ENCODE measurements around the gene TRIM41.

Gene TRIM41

DNA sequence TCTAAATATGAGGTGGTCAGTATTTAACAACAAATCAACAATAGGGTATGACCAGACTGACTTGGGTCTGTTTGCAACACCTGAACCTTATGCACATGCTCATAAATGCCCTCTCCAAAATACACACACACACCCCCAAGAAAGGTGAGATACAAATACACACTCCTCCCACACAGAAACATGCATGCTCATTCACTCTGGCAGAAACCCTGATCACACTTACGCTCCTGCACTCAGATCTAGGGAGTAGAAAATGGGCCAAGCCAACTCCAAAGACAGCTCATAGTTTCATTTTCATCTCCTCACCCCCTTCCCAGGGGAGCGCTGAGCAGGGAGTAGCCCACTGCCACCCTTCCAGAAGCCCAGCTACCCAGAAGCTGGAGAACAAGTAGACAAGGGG, 29.4 kb upstream of the TRIM41 start:
- DNase-seq: no peak
- H3K36me3 ChIP-seq (ENCODE audit: control insufficient read depth, insufficient read depth, low read length): no peaks in the 10 kb centered on the region
- H3K4me3 ChIP-seq (ENCODE audit: insufficient read depth, low read depth, low read length, poor library complexity, severe bottlenecking): no peak overlapping the region
- no peaks in the 10 kb centered on the region for H3K27me3 ChIP-seq (replicated peaks; ENCODE audit: control insufficient read depth, insufficient read depth, low read length, poor library complexity, severe bottlenecking)
- H3K9me3 ChIP-seq (ENCODE audit: control insufficient read depth, low read length): no peaks in the 10 kb centered on the region
- H3K4me1 ChIP-seq (ENCODE audit: control insufficient read depth, insufficient read depth, low read length, poor library complexity, severe bottlenecking): peaks cover 10% of the 10 kb centered on the region
- H3K27ac ChIP-seq (ENCODE audit: insufficient read depth, low read length, poor library complexity, severe bottlenecking): no peak overlapping the region

DNA sequence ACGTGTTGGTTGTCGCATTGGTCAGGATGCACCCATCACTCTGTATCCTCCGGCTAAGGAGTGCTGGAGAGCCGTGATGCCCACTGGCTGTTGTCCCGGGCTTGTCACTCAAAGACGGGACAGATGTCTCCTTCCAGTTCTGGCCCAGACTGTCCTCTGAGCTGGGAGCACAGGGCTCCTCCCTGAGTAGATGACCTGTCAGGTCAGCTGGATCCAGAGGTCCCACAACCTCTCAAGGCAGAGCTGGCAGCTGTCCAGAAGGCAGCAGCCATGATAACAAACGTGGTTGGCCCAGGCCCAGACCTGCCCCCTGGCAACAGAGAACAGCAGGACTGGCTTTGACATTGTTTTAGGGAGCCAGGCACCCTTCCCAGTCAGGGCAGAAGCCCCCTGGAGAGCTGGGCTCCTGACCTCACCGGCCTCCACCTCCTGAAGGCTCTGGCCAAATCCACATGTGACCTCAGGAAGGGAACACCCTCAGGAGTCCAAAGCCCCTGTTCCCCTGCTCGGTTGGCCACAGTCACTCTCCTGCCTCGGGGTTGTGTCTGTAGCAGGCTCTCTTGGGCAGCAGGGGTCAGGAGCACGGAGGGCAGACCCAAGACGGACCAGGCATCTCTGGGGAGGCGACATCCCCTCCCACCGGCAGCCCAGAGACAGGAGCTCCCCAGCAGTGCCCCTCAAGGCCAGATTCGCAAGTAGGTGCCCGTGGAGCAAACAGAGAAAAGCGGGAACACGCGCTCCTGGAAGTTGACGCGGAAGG, 28.4 kb upstream of the TRIM41 start:
- Histone ChIP-seq H3K27me3 (replicated peaks; ENCODE audit: control insufficient read depth, insufficient read depth, low read length, poor library complexity, severe bottlenecking) (no peaks in the 10 kb centered on the region), H3K27ac (ENCODE audit: insufficient read depth, low read length, poor library complexity, severe bottlenecking) (no peak overlapping the region), H3K36me3 (ENCODE audit: control insufficient read depth, insufficient read depth, low read length) (no peaks in the 10 kb centered on the region), H3K4me3 (ENCODE audit: insufficient read depth, low read depth, low read length, poor library complexity, severe bottlenecking) (no peak overlapping the region), H3K4me1 (ENCODE audit: control insufficient read depth, insufficient read depth, low read length, poor library complexity, severe bottlenecking) (peaks cover 10% of the 10 kb centered on the region), H3K9me3 (ENCODE audit: control insufficient read depth, low read length) (no peaks in the 10 kb centered on the region)
- no peak for DNase-seq

DNA sequence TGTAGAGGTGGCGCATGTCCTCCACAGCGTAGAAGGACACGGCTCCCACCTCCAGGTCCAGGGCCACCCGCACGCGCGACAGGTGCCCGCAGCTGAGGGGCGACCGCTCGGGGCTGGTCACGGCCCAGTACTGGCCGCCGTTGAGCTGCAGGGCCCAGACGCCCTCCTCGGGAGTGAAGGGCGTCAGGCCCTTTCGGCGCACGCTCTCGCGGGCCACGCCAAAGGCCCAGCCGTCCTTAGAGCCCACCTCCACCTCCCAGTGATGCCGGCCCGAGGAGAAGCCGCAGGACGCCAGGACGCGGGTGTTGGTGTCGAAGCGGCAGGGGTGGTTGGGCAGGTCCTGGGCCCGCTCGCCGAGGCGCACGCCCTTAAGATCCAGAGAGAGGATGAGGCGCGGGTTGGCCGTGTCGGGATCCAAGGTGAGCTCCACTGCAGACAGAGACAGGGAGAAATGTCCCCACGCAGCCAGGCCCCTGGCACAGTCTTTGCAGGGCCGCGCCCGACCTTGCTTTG, 27.8 kb upstream of the TRIM41 start:
- no peaks in the 10 kb centered on the region for H3K9me3 ChIP-seq (ENCODE audit: control insufficient read depth, low read length)
- no peak overlapping the region for H3K4me3 ChIP-seq (ENCODE audit: insufficient read depth, low read depth, low read length, poor library complexity, severe bottlenecking)
- no peaks in the 10 kb centered on the region for H3K27me3 ChIP-seq (replicated peaks; ENCODE audit: control insufficient read depth, insufficient read depth, low read length, poor library complexity, severe bottlenecking)
- H3K36me3 ChIP-seq (ENCODE audit: control insufficient read depth, insufficient read depth, low read length): no peaks in the 10 kb centered on the region
- H3K4me1 ChIP-seq (ENCODE audit: control insufficient read depth, insufficient read depth, low read length, poor library complexity, severe bottlenecking): peaks cover 10% of the 10 kb centered on the region
- DNase-seq: no peak
- no peak overlapping the region for H3K27ac ChIP-seq (ENCODE audit: insufficient read depth, low read length, poor library complexity, severe bottlenecking)

DNA sequence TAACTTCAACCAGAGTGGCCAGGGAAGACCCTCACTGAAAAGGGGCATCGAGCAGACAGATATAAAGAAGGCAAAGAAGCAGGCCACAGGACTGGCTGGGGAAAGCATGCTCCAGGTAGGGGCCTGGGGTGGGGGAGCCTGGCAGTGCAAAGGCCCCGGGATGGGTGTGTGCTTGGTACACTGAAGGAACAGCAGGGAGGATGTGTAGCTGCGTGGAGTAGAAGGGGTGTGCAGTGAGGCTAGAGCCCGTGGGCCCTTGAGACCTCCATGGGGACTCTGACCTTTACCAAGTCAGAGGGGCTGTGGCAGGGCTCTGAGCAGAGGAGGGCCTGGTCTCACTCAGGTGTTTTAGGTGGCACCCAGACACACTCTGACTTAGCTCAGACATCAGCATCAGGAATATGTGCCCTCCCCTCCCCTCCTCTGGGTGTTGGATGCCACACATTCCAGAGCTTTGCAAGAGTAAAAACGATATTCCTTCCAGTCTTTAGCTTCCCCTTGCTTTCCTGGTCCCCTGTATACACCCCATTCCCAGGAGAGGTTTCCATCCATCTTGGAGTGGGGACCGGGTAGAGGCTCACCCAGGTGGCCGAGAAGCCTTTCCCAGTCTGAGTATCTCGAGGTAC, 25.6 kb upstream of the TRIM41 start:
- Histone ChIP-seq H3K4me3 (ENCODE audit: insufficient read depth, low read depth, low read length, poor library complexity, severe bottlenecking) (no peak overlapping the region), H3K9me3 (ENCODE audit: control insufficient read depth, low read length) (no peaks in the 10 kb centered on the region), H3K36me3 (ENCODE audit: control insufficient read depth, insufficient read depth, low read length) (no peaks in the 10 kb centered on the region), H3K4me1 (ENCODE audit: control insufficient read depth, insufficient read depth, low read length, poor library complexity, severe bottlenecking) (peaks cover 1% of the 10 kb centered on the region), H3K27me3 (replicated peaks; ENCODE audit: control insufficient read depth, insufficient read depth, low read length, poor library complexity, severe bottlenecking) (no peaks in the 10 kb centered on the region), H3K27ac (ENCODE audit: insufficient read depth, low read length, poor library complexity, severe bottlenecking) (no peak overlapping the region)
- DNase-seq: no peak

DNA sequence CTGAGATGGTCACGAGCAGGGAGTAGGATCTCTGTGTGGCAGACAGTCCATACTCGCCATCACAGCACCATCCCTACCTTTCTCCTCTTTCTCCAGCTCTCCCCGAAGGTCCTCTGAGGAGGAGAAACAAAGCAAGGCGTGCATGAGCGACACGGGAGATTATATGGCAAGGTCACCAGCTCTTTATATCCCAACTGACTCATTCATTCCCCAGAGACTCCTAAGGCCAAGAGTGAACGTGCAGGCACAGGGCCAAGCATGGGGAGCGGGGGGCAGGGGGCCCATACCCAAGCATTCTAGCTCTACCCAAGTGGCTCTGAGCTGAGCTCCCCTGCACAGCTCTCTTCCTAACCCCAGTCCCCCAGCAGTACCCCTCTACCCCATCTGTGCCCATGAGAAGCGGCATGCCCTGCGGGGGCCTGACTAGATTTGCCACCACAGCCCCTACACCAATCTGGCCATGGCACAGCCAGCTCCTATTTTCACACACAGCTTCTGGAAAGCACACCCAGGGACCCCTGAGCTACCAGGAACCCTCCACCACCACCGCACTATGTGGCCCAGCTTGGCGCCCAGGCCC, 24.9 kb upstream of the TRIM41 start:
- Histone ChIP-seq H3K4me3 (ENCODE audit: insufficient read depth, low read depth, low read length, poor library complexity, severe bottlenecking) (no peak overlapping the region), H3K4me1 (ENCODE audit: control insufficient read depth, insufficient read depth, low read length, poor library complexity, severe bottlenecking) (no peaks in the 10 kb centered on the region), H3K36me3 (ENCODE audit: control insufficient read depth, insufficient read depth, low read length) (no peaks in the 10 kb centered on the region), H3K27ac (ENCODE audit: insufficient read depth, low read length, poor library complexity, severe bottlenecking) (no peak overlapping the region), H3K9me3 (ENCODE audit: control insufficient read depth, low read length) (no peaks in the 10 kb centered on the region), H3K27me3 (replicated peaks; ENCODE audit: control insufficient read depth, insufficient read depth, low read length, poor library complexity, severe bottlenecking) (no peaks in the 10 kb centered on the region)
- no peak for DNase-seq

DNA sequence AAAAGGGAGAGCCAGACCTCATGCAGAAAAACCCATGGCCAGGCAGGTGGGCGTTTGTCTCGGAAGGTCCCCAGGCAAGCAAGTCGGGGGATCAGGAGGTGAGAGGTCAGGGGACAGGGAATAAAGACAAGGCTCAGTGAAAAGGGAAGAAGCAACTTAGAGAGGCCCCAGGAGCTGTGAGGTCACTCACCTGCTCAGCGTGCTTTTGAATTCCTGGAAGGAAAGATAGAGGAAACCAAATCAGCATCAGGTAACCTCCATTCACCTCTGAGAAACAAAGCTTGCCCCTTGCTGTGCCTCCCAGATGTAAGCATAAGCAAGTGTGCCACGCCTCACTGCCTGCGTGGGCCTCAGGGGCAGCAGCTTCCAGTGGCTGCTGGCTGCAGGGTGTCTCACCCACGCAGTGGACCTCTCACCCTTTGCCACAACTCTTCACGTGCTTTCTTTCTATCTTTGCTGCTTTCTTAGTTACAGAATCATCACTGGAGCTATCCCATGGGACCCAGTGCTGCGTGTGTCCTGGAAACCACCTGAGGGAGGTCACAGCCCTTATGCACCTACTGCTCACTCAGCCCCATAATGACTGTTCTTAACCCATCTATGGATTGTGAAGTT, 24.1 kb upstream of the TRIM41 start:
- Histone ChIP-seq H3K4me3 (ENCODE audit: insufficient read depth, low read depth, low read length, poor library complexity, severe bottlenecking) (no peak overlapping the region), H3K27ac (ENCODE audit: insufficient read depth, low read length, poor library complexity, severe bottlenecking) (no peak overlapping the region), H3K27me3 (replicated peaks; ENCODE audit: control insufficient read depth, insufficient read depth, low read length, poor library complexity, severe bottlenecking) (no peaks in the 10 kb centered on the region), H3K9me3 (ENCODE audit: control insufficient read depth, low read length) (no peaks in the 10 kb centered on the region), H3K36me3 (ENCODE audit: control insufficient read depth, insufficient read depth, low read length) (no peaks in the 10 kb centered on the region), H3K4me1 (ENCODE audit: control insufficient read depth, insufficient read depth, low read length, poor library complexity, severe bottlenecking) (peaks cover 5% of the 10 kb centered on the region)
- no peak for DNase-seq

DNA sequence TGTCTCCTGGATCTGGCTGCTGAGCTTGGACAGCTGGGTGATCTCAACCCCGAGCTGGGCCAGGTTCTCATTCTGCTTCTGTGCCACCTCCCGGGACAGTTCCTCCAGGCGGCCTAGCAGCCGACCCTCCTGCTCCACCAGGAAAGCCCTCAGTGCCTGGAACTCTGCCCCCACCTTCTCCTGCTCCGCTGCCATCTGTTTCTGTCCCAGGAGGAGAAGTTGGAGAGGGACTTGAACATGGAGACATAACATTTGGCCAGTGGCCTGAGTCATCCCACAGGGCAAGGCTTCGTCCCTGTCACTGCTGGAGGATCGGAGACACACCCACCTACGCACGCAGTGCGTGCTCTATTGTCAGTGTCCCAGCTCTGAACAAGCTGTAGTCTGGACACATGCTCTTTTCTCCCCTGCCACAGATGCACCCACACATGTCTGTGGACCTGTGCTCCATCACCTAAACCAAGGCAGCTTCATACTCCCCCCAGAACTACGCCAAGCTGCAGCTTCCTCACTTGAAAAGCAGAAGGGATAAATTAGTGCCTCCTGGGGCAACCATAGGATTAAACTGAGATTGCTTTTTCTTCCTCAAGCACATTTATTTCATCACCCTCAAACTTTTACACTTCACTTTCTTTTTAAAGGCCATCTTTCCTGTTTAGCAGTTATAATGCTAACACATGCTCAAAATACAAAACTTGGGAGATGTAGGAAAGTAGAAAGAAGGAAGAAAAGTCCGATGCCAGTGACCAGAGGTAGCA, 23.0 kb upstream of the TRIM41 start:
- Histone ChIP-seq H3K4me1 (ENCODE audit: control insufficient read depth, insufficient read depth, low read length, poor library complexity, severe bottlenecking) (peaks cover 10% of the 10 kb centered on the region), H3K36me3 (ENCODE audit: control insufficient read depth, insufficient read depth, low read length) (no peaks in the 10 kb centered on the region), H3K9me3 (ENCODE audit: control insufficient read depth, low read length) (no peaks in the 10 kb centered on the region), H3K27ac (ENCODE audit: insufficient read depth, low read length, poor library complexity, severe bottlenecking) (no peak overlapping the region), H3K4me3 (ENCODE audit: insufficient read depth, low read depth, low read length, poor library complexity, severe bottlenecking) (no peak overlapping the region), H3K27me3 (replicated peaks; ENCODE audit: control insufficient read depth, insufficient read depth, low read length, poor library complexity, severe bottlenecking) (no peaks in the 10 kb centered on the region)
- DNase-seq: no peak

DNA sequence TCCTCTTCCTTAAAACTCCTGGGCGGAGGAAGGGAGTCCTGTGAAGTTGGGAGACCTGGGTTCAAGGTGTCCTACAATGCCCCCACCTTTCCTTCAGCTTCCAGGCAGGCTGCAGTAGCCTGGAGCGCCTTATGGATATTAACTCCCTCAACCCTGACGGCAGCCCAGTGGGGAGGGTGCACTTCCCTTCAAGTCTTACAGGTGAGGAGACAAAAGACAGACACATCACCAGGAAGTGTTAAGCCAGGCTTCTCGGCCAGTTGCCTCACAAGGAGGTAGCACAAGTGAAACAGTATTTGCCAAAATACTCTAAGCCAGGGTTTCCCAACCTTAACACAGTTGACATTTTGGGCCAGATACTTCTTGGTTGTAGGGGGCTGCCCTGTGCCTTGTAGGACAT, 22.3 kb upstream of the TRIM41 start:
- Histone ChIP-seq H3K4me3 (ENCODE audit: insufficient read depth, low read depth, low read length, poor library complexity, severe bottlenecking) (no peak overlapping the region), H3K36me3 (ENCODE audit: control insufficient read depth, insufficient read depth, low read length) (no peaks in the 10 kb centered on the region)

DNA sequence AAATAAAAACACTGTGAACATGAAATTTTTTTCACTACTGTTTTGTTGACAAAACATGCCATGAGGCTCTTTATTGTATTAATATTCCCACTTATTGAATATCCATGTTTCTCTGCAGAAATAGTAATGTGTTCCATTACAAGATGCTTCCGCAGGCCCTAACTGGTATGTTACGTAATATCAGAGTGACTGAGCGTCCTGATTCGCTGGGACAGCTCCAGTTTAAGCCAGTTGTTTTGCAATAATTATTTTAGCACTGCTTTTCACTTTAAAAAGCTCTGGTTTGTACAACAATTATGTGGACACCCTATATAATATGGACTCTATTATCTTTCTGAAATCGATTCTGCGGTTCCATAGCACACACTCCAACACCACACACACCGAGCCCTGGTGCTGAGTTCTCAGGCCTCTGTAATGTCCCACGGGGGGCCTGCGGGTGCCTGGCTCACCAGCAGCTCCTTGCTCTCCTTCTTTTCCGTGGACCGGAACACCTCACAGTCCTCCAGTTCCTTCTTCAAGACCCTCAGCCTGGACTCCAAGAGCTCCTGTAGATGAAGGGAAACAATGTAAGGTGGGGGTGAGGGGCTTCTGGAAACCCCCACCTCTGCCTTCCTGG, 19.9 kb upstream of the TRIM41 start:
- Histone ChIP-seq H3K27ac (ENCODE audit: insufficient read depth, low read length, poor library complexity, severe bottlenecking) (no peak overlapping the region), H3K27me3 (replicated peaks; ENCODE audit: control insufficient read depth, insufficient read depth, low read length, poor library complexity, severe bottlenecking) (no peaks in the 10 kb centered on the region), H3K9me3 (ENCODE audit: control insufficient read depth, low read length) (no peaks in the 10 kb centered on the region), H3K36me3 (ENCODE audit: control insufficient read depth, insufficient read depth, low read length) (no peaks in the 10 kb centered on the region), H3K4me1 (ENCODE audit: control insufficient read depth, insufficient read depth, low read length, poor library complexity, severe bottlenecking) (peaks cover 17% of the 10 kb centered on the region), H3K4me3 (ENCODE audit: insufficient read depth, low read depth, low read length, poor library complexity, severe bottlenecking) (no peak overlapping the region)
- DNase-seq: no peak

More for the DNA sequence above, 22.3 kb upstream of the TRIM41 start:
- Histone ChIP-seq H3K27ac (ENCODE audit: insufficient read depth, low read length, poor library complexity, severe bottlenecking) (no peak overlapping the region), H3K27me3 (replicated peaks; ENCODE audit: control insufficient read depth, insufficient read depth, low read length, poor library complexity, severe bottlenecking) (no peaks in the 10 kb centered on the region), H3K9me3 (ENCODE audit: control insufficient read depth, low read length) (no peaks in the 10 kb centered on the region), H3K4me1 (ENCODE audit: control insufficient read depth, insufficient read depth, low read length, poor library complexity, severe bottlenecking) (peaks cover 13% of the 10 kb centered on the region)
- DNase-seq: no peak
